A673 (cell line): ENCODE data around the gene MIEN1. TPM values are rescaled to one million over a fixed set of nuclear protein-coding genes. Genes with fewer than 3 reads are reported as not detected.

ENCODE experiments used
- BruUV-seq: library from RNA; stranded (reverse); fragments of 400-500 nt; replicated peaks from 2 replicates; lab custom pipeline; 2021; lab: Mats Ljungman, UMichigan
- CTCF ChIA-PET: fragments of 300-600 bp; sonication (Branson Sonifier 250); formaldehyde crosslinking; loops from one replicate; lab custom pipeline; 2022; ENCODE audit warnings: antibody characterized with exemption; lab: Charles Lee
- POLR2A ChIA-PET: fragments of 300-600 bp; sonication (Branson Sonifier 250); formaldehyde crosslinking; loops from one replicate; lab custom pipeline; 2022; ENCODE audit warnings: antibody characterized with exemption; ENCODE audit not compliant: low non-redundant PET; lab: Charles Lee
- DNase-seq: peaks from one replicate; pipeline ENCODE4 v3.0.0-alpha.2; 2015; ENCODE audit warnings: low spot score
- H3K27ac ChIP-seq: fragments of 200-600 bp; sonication (generic); 2 replicates; pipeline ENCODE4 v1.5.1; 2016; ENCODE audit warnings: mixed run types, low read depth, mild to moderate bottlenecking, mixed read lengths, antibody characterized with exemption, low read length; ENCODE audit not compliant: poor library complexity, severe bottlenecking
- H3K27me3 ChIP-seq: fragments of 200-600 bp; sonication (generic); replicated peaks from 2 replicates; pipeline ENCODE4 v1.6.1; 2017; ENCODE audit warnings: mixed run types, low read depth, mild to moderate bottlenecking, mixed read lengths, antibody characterized with exemption, low read length; ENCODE audit not compliant: insufficient read depth, poor library complexity
- H3K36me3 ChIP-seq: fragments of 200-600 bp; sonication (generic); 2 replicates; pipeline ENCODE4 v1.6.1; 2016; ENCODE audit warnings: mixed run types, mild to moderate bottlenecking, mixed read lengths, antibody characterized with exemption, low read length; ENCODE audit not compliant: insufficient read depth, poor library complexity, severe bottlenecking
- H3K4me1 ChIP-seq: fragments of 200-600 bp; sonication (generic); 2 replicates; pipeline ENCODE4 v1.6.1; 2017; ENCODE audit warnings: mixed run types, mild to moderate bottlenecking, mixed read lengths, antibody characterized with exemption, low read length; ENCODE audit not compliant: insufficient read depth, poor library complexity, severe bottlenecking
- H3K4me3 ChIP-seq: fragments of 200-600 bp; sonication (generic); 2 replicates; pipeline ENCODE4 v1.5.1; 2016; ENCODE audit warnings: low read depth, mixed run types, mild to moderate bottlenecking, mixed read lengths, low read length; ENCODE audit not compliant: poor library complexity, severe bottlenecking
- H3K9me3 ChIP-seq: fragments of 200-600 bp; sonication (generic); 2 replicates; pipeline ENCODE4 v1.6.1; 2016; ENCODE audit warnings: mixed run types, low read depth, mild to moderate bottlenecking, mixed read lengths, antibody characterized with exemption, low read length; ENCODE audit not compliant: poor library complexity, severe bottlenecking
- EZH2 ChIP-seq: fragments of 200-600 bp; sonication (generic); IDR thresholded peaks from 2 replicates; pipeline ENCODE4 v1.6.1; 2017; ENCODE audit warnings: borderline replicate concordance, low read depth, mild to moderate bottlenecking, mixed read lengths, antibody characterized with exemption, low read length; ENCODE audit not compliant: poor library complexity, severe bottlenecking
- intact Hi-C: fragments of 100-400 bp; cut with micrococcal nuclease; formaldehyde crosslinking; loops from one replicate; pipeline ENCODE4 v1.10.0; 2022; ENCODE audit not compliant: unreplicated experiment
- total RNA-seq: library from RNA; stranded (reverse); gene quantifications from 2 replicates; pipeline ENCODE4 v1.2.3, GENCODE V29; 2021
- TF ChIP-seq, protein P1 (sequence below): fragments of 300-800, 200-600 bp; sonication (generic); conservative IDR thresholded peaks from 2 replicates; pipeline ENCODE4 v1.5.1; 2017; ENCODE audit warnings: low read depth, mild to moderate bottlenecking, antibody characterized with exemption, low read length, moderate library complexity, mixed read lengths

MIEN1 gene
- total RNA-seq, 1 experiment from 2014 or later: 30.5 TPM

DNA sequence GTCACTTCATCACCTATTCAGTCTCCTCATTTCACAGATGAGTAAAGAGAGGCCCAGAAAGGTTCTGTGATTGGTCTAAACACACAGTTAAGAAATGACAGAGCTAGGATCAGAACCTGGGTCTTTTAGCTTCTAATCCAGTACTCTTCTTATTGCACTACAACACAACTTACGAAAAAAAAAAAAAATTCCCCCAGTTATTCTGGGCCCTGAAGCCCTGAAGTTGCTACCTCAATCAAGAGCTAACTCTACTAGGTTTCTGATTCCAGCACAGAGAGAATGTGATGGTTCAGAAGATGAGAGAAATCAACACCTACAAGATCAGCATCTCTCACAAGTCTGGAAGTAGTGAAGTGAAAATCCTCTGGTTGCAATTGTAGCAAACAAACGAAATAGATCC, 44.7 kb upstream of the MIEN1 start:
- no peak for DNase-seq
- H3K27ac ChIP-seq: no peak overlapping the region
- no peak overlapping the region for H3K4me3 ChIP-seq
- ChIA-PET CTCF (no interaction called here), POLR2A (no interaction called here)
- TF ChIP-seq EZH2: no peak
- TF ChIP-seq, protein P1, sequence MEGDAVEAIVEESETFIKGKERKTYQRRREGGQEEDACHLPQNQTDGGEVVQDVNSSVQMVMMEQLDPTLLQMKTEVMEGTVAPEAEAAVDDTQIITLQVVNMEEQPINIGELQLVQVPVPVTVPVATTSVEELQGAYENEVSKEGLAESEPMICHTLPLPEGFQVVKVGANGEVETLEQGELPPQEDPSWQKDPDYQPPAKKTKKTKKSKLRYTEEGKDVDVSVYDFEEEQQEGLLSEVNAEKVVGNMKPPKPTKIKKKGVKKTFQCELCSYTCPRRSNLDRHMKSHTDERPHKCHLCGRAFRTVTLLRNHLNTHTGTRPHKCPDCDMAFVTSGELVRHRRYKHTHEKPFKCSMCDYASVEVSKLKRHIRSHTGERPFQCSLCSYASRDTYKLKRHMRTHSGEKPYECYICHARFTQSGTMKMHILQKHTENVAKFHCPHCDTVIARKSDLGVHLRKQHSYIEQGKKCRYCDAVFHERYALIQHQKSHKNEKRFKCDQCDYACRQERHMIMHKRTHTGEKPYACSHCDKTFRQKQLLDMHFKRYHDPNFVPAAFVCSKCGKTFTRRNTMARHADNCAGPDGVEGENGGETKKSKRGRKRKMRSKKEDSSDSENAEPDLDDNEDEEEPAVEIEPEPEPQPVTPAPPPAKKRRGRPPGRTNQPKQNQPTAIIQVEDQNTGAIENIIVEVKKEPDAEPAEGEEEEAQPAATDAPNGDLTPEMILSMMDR: no peak
- H3K9me3 ChIP-seq: no peaks in the 10 kb centered on the region
- no peaks in the 10 kb centered on the region for H3K4me1 ChIP-seq
- intact Hi-C loops: no loop called here
- no peaks in the 10 kb centered on the region for H3K27me3 ChIP-seq
- no TSS peak for BruUV-seq
- no peaks in the 10 kb centered on the region for H3K36me3 ChIP-seq

DNA sequence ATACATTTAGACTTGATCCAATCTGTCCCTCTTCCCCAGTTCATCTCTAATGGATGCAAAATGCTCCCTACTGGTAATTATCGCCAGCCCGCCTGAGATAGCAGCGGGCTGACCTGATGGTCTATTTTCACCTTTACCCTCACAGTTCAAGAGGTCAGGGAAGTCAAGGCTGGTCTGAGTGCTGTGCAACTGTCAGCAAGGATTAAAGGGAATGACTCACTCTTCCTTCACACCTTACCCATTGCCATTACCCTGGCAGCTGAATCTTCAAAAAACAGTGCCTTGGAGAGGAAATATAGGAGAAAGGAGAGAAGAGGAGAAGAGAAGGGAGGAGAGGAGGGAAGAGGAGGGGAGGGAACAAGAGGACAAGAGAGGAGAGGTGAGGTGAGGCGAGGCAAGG, 43.7 kb upstream of the MIEN1 start:
- POLR2A ChIA-PET: no interaction called here
- no peaks in the 10 kb centered on the region for H3K27me3 ChIP-seq
- H3K4me1 ChIP-seq: no peaks in the 10 kb centered on the region
- TF ChIP-seq, protein P1: no peak
- TF ChIP-seq EZH2: no peak
- H3K36me3 ChIP-seq: no peaks in the 10 kb centered on the region
- CTCF ChIA-PET: no interaction called here
- no TSS peak for BruUV-seq
- DNase-seq: no peak
- no peak overlapping the region for H3K4me3 ChIP-seq
- H3K9me3 ChIP-seq: no peaks in the 10 kb centered on the region
- intact Hi-C loops: no loop called here
- no peak overlapping the region for H3K27ac ChIP-seq

DNA sequence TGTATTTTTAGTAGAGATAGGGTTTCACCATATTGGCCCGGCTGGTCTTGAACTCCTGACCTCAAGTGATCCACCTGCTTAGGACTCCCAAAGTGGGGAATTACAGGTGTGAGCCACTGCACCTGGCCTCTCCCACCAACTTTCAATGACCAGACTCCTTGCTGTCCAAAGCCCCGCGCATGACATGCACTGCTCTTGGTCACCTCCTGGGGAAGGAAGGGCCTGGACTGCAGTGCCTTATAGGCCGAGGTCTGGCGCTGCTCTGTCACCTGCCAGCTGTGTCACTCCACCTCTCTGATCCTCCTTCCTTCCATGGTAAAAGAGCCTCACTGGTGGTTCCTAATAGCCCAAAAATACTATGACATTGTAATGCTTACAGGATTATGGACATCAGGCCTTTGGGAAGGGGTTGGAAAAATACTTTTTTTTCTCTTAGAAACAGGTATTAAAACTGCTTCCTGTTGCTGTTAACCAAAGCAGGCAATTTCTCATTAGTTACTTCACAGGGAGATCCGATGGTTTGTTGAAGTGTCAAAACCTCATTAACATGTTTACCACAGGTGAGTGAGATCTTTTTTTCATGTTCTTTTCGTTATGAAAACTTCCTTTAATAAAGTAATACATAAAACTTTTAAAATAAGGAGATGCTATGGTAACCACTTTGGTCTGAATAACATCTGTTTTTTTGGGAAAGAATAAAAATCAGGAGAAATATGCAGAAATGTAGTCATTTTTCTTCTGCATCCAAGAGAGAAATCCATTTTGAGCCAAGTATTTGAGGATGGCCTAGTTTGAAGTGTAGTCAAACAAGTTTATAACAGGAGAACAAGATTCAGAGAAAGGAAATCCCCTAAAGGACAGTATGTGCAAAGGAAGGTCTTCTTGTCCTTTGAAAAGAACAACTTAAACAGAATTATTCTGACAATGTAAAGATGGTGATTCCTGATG, 42.9 kb upstream of the MIEN1 start:
- intact Hi-C loops: no loop called here
- ChIA-PET POLR2A (no interaction called here), CTCF (no interaction called here)
- Histone ChIP-seq H3K9me3 (no peaks in the 10 kb centered on the region), H3K27me3 (no peaks in the 10 kb centered on the region), H3K36me3 (no peaks in the 10 kb centered on the region), H3K4me3 (no peak overlapping the region), H3K27ac (no peak overlapping the region), H3K4me1 (no peaks in the 10 kb centered on the region)
- no peak for DNase-seq
- BruUV-seq: no TSS peak
- TF ChIP-seq, protein P1: no peak
- no peak for TF ChIP-seq EZH2
